ENCODE results near the gene AGBL5. TPM values are rescaled to one million over a fixed set of nuclear protein-coding genes. Genes with fewer than 3 reads are reported as not detected.
A peak's percentile ranks its signal among the peaks of the same experiment; 100 is the strongest.

AGBL5 gene
- total RNA-seq, 2 experiments from 2014 or later: 37.4 to 42.0 TPM

- Histone ChIP-seq H3K27ac (ENCODE audit: low read depth, low read length, poor library complexity, severe bottlenecking) (no peak overlapping the region), H3K9me2 (ENCODE audit: insufficient read depth, low read length) (no peaks in the 10 kb centered on the region), H3K4me2 (ENCODE audit: low read length) (peak overlapping the region; percentile 78), H2AFZ (ENCODE audit: low read length) (peak overlapping the region; percentile 93; the same call in 1 of the 2 replicates), H3K9me3 (ENCODE audit: low read length) (no peaks in the 10 kb centered on the region), H3K79me2 (ENCODE audit: insufficient read depth, low read depth, low read length) (no peaks in the 10 kb centered on the region), H4K20me1 (ENCODE audit: insufficient read depth, low read length) (no peaks in the 10 kb centered on the region), H3K4me3 (ENCODE audit: low read depth, low read length, poor library complexity, severe bottlenecking) (peak overlapping the region; percentile 54), H3K4me1 (ENCODE audit: insufficient read depth, low read length, poor library complexity, severe bottlenecking) (peaks cover 14% of the 10 kb centered on the region), H3K36me3 (ENCODE audit: insufficient read depth, low read length) (no peaks in the 10 kb centered on the region)
- TF ChIP-seq EZH2phosphoT487 (IDR thresholded peaks at IDR 0.05; ENCODE audit: borderline replicate concordance, low read depth, low read length) (no peak), CTCF (conservative IDR thresholded peaks at IDR 0.05; ENCODE audit: low read length) (no peak)
- no TSS peak for BruUV-seq (replicated peaks)
- DNase-seq (ENCODE audit: low spot score): no peak
- intact Hi-C loops (cut with micrococcal nuclease; ENCODE audit: unreplicated experiment): no loop called here
- CTCF ChIA-PET (ENCODE audit: unreplicated experiment): interaction anchor here (1.3 to 1.4 kb wide), 2 partner anchors 37 to 206 kb away, joined by 3 to 5 read pairs; no protein-coding TSS in a partner anchor
- POLR2A ChIA-PET: interaction anchor here (0.6 to 2.0 kb wide), 4 partner anchors 9 to 35 kb away, joined by 3 to 8 read pairs (median 4); partner anchors contain the start of gene KHK
These were observed 45.4 kb downstream of the AGBL5 start for GRCh38 chr2:27096748-27097297.

GRCh38 chr2:27097341-27097740 is 45.9 kb downstream of the AGBL5 start:
- H3K27ac ChIP-seq (ENCODE audit: low read depth, low read length, poor library complexity, severe bottlenecking): no peak overlapping the region
- no peaks in the 10 kb centered on the region for H3K9me2 ChIP-seq (ENCODE audit: insufficient read depth, low read length)
- BruUV-seq (replicated peaks): no TSS peak
- DNase-seq (ENCODE audit: low spot score): no peak
- H3K79me2 ChIP-seq (ENCODE audit: insufficient read depth, low read depth, low read length): no peaks in the 10 kb centered on the region
- no peaks in the 10 kb centered on the region for H3K9me3 ChIP-seq (ENCODE audit: low read length)
- no peak for TF ChIP-seq EZH2phosphoT487 (IDR thresholded peaks at IDR 0.05; ENCODE audit: borderline replicate concordance, low read depth, low read length)
- TF ChIP-seq CTCF (conservative IDR thresholded peaks at IDR 0.05; ENCODE audit: low read length): no peak
- H4K20me1 ChIP-seq (ENCODE audit: insufficient read depth, low read length): no peaks in the 10 kb centered on the region
- H3K4me3 ChIP-seq (ENCODE audit: low read depth, low read length, poor library complexity, severe bottlenecking): no peak overlapping the region
- no peaks in the 10 kb centered on the region for H3K36me3 ChIP-seq (ENCODE audit: insufficient read depth, low read length)
- ChIA-PET CTCF (ENCODE audit: unreplicated experiment) (interaction anchor here (1.4 kb wide), 1 partner anchor 205 kb away, joined by 3 read pairs; no protein-coding TSS in a partner anchor), POLR2A (interaction anchor here (0.9 to 2.0 kb wide), 2 partner anchors 9 to 10 kb away, joined by 4 to 8 read pairs; partner anchors contain the start of gene KHK)
- no peak overlapping the region for H3K4me2 ChIP-seq (ENCODE audit: low read length)
- H3K4me1 ChIP-seq (ENCODE audit: insufficient read depth, low read length, poor library complexity, severe bottlenecking): peaks cover 14% of the 10 kb centered on the region
- no peak overlapping the region for H2AFZ ChIP-seq (ENCODE audit: low read length)
- intact Hi-C loops (cut with micrococcal nuclease; ENCODE audit: unreplicated experiment): no loop called here

GRCh38 chr2:27099334-27099955 is 48.0 kb downstream of the AGBL5 start:
- TSS peak; percentile 48 for BruUV-seq (replicated peaks)

More at GRCh38 chr2:27099334-27099955, 48.0 kb downstream of the AGBL5 start:
- DNase-seq (ENCODE audit: low spot score): no peak
- intact Hi-C loops (cut with micrococcal nuclease; ENCODE audit: unreplicated experiment): no loop called here
- Histone ChIP-seq H3K4me2 (ENCODE audit: low read length) (no peak overlapping the region), H3K4me3 (ENCODE audit: low read depth, low read length, poor library complexity, severe bottlenecking) (no peak overlapping the region), H4K20me1 (ENCODE audit: insufficient read depth, low read length) (no peaks in the 10 kb centered on the region), H3K27ac (ENCODE audit: low read depth, low read length, poor library complexity, severe bottlenecking) (no peak overlapping the region), H3K36me3 (ENCODE audit: insufficient read depth, low read length) (no peaks in the 10 kb centered on the region), H3K9me2 (ENCODE audit: insufficient read depth, low read length) (no peaks in the 10 kb centered on the region), H3K4me1 (ENCODE audit: insufficient read depth, low read length, poor library complexity, severe bottlenecking) (peaks cover 14% of the 10 kb centered on the region), H3K9me3 (ENCODE audit: low read length) (no peaks in the 10 kb centered on the region), H3K79me2 (ENCODE audit: insufficient read depth, low read depth, low read length) (no peaks in the 10 kb centered on the region), H2AFZ (ENCODE audit: low read length) (no peak overlapping the region)
- ChIA-PET CTCF (ENCODE audit: unreplicated experiment) (interaction anchor here (0.8 to 1.2 kb wide), 4 partner anchors 34 to 200 kb away, joined by 3 to 6 read pairs (median 4); no protein-coding TSS in a partner anchor), POLR2A (interaction anchor here (0.6 kb wide), 2 partner anchors 83 to 177 kb away, joined by 3 to 5 read pairs; no protein-coding TSS in a partner anchor)
- TF ChIP-seq EZH2phosphoT487 (IDR thresholded peaks at IDR 0.05; ENCODE audit: borderline replicate concordance, low read depth, low read length) (no peak), CTCF (conservative IDR thresholded peaks at IDR 0.05; ENCODE audit: low read length) (no peak)

All from OCI-LY7 (cell line).